A673 (cell line): ENCODE measurements around the gene ANO1. TPM values are rescaled to one million over a fixed set of nuclear protein-coding genes. Genes with fewer than 3 reads are reported as not detected.

Experiments
- BruUV-seq: library from RNA; stranded (reverse); fragments of 400-500 nt; replicated peaks from 2 replicates; lab custom pipeline; 2021; lab: Mats Ljungman, UMichigan
- CTCF ChIA-PET: fragments of 300-600 bp; sonication (Branson Sonifier 250); formaldehyde crosslinking; loops from one replicate; lab custom pipeline; 2022; ENCODE audit warnings: antibody characterized with exemption; lab: Charles Lee
- POLR2A ChIA-PET: fragments of 300-600 bp; sonication (Branson Sonifier 250); formaldehyde crosslinking; loops from one replicate; lab custom pipeline; 2022; ENCODE audit warnings: antibody characterized with exemption; ENCODE audit not compliant: low non-redundant PET; lab: Charles Lee
- DNase-seq: peaks from one replicate; pipeline ENCODE4 v3.0.0-alpha.2; 2015; ENCODE audit warnings: low spot score
- H3K27ac ChIP-seq: fragments of 200-600 bp; sonication (generic); 2 replicates; pipeline ENCODE4 v1.5.1; 2016; ENCODE audit warnings: mixed run types, low read depth, mild to moderate bottlenecking, mixed read lengths, antibody characterized with exemption, low read length; ENCODE audit not compliant: poor library complexity, severe bottlenecking
- H3K27me3 ChIP-seq: fragments of 200-600 bp; sonication (generic); replicated peaks from 2 replicates; pipeline ENCODE4 v1.6.1; 2017; ENCODE audit warnings: mixed run types, low read depth, mild to moderate bottlenecking, mixed read lengths, antibody characterized with exemption, low read length; ENCODE audit not compliant: insufficient read depth, poor library complexity
- H3K36me3 ChIP-seq: fragments of 200-600 bp; sonication (generic); 2 replicates; pipeline ENCODE4 v1.6.1; 2016; ENCODE audit warnings: mixed run types, mild to moderate bottlenecking, mixed read lengths, antibody characterized with exemption, low read length; ENCODE audit not compliant: insufficient read depth, poor library complexity, severe bottlenecking
- H3K4me1 ChIP-seq: fragments of 200-600 bp; sonication (generic); 2 replicates; pipeline ENCODE4 v1.6.1; 2017; ENCODE audit warnings: mixed run types, mild to moderate bottlenecking, mixed read lengths, antibody characterized with exemption, low read length; ENCODE audit not compliant: insufficient read depth, poor library complexity, severe bottlenecking
- H3K4me3 ChIP-seq: fragments of 200-600 bp; sonication (generic); 2 replicates; pipeline ENCODE4 v1.5.1; 2016; ENCODE audit warnings: low read depth, mixed run types, mild to moderate bottlenecking, mixed read lengths, low read length; ENCODE audit not compliant: poor library complexity, severe bottlenecking
- H3K9me3 ChIP-seq: fragments of 200-600 bp; sonication (generic); 2 replicates; pipeline ENCODE4 v1.6.1; 2016; ENCODE audit warnings: mixed run types, low read depth, mild to moderate bottlenecking, mixed read lengths, antibody characterized with exemption, low read length; ENCODE audit not compliant: poor library complexity, severe bottlenecking
- EZH2 ChIP-seq: fragments of 200-600 bp; sonication (generic); IDR thresholded peaks from 2 replicates; pipeline ENCODE4 v1.6.1; 2017; ENCODE audit warnings: borderline replicate concordance, low read depth, mild to moderate bottlenecking, mixed read lengths, antibody characterized with exemption, low read length; ENCODE audit not compliant: poor library complexity, severe bottlenecking
- intact Hi-C: fragments of 100-400 bp; cut with micrococcal nuclease; formaldehyde crosslinking; loops from one replicate; pipeline ENCODE4 v1.10.0; 2022; ENCODE audit not compliant: unreplicated experiment
- total RNA-seq: library from RNA; stranded (reverse); gene quantifications from 2 replicates; pipeline ENCODE4 v1.2.3, GENCODE V29; 2021
- TF ChIP-seq, protein P1 (sequence below): fragments of 300-800, 200-600 bp; sonication (generic); conservative IDR thresholded peaks from 2 replicates; pipeline ENCODE4 v1.5.1; 2017; ENCODE audit warnings: low read depth, mild to moderate bottlenecking, antibody characterized with exemption, low read length, moderate library complexity, mixed read lengths

Gene ANO1
- total RNA-seq, 1 experiment from 2014 or later: 0.90 TPM

DNA sequence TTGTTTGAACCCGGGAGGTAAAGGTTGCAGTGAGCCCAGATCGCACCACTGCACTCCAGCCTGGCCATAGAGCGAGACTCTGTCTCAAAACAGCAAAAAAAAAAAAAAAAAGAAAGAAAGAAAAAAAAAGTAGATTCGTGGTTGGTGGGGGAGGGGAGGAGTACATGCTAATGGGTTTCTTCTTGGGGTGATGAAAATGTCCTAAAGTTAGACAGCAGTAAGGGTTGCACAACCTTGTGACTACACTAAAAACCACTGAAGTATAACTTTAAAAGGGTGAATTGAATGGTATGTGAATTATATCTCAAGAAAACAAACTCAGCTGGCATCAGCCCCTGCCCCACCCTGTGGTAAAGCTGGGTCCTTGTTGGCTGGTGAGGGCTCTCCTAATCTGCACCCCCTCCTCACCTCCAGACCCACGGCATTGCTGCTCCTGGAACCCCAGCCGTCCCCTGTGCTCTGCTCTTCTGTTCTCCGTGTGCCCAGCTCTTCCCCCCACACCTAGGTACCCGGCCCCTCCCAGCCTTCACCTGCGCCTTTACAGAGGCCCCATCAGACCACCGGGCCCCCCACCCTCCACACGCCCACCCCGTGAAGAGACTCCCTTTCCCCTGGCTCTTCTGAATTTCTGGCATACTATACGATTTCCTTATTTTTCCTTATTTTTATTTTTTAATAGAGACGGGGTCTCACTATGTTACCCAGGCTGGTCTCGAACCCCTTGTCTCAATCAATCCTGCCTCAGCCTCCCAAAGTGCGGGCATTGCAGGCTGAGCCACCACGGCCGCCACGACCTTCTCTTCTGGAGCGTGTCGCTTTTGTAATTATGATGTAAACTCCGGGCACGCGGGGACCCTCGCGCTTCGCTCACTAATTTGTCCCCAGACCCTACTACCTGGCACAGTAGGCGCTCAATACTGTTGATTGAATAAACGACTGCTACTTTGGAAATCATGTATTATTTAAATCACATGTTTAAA is 124.1 kb downstream of the ANO1 start:
- peak overlapping the region; percentile 93 for H3K27ac ChIP-seq
- intact Hi-C loops: loop anchor here (5.0 kb wide), 1 partner anchor 65 kb away; no protein-coding TSS in a partner anchor
- peak overlapping the region; percentile 83 for H3K4me3 ChIP-seq
- TF ChIP-seq, protein P1, sequence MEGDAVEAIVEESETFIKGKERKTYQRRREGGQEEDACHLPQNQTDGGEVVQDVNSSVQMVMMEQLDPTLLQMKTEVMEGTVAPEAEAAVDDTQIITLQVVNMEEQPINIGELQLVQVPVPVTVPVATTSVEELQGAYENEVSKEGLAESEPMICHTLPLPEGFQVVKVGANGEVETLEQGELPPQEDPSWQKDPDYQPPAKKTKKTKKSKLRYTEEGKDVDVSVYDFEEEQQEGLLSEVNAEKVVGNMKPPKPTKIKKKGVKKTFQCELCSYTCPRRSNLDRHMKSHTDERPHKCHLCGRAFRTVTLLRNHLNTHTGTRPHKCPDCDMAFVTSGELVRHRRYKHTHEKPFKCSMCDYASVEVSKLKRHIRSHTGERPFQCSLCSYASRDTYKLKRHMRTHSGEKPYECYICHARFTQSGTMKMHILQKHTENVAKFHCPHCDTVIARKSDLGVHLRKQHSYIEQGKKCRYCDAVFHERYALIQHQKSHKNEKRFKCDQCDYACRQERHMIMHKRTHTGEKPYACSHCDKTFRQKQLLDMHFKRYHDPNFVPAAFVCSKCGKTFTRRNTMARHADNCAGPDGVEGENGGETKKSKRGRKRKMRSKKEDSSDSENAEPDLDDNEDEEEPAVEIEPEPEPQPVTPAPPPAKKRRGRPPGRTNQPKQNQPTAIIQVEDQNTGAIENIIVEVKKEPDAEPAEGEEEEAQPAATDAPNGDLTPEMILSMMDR: no peak
- no peak for TF ChIP-seq EZH2
- no peaks in the 10 kb centered on the region for H3K27me3 ChIP-seq
- ChIA-PET POLR2A (no interaction called here), CTCF (interaction anchor here (1.0 kb wide), 1 partner anchor 246 kb away, joined by 3 read pairs; no protein-coding TSS in a partner anchor)
- no peak for DNase-seq
- peaks cover 27% of the 10 kb centered on the region for H3K36me3 ChIP-seq
- BruUV-seq: no TSS peak
- peaks cover 10% of the 10 kb centered on the region for H3K4me1 ChIP-seq
- no peaks in the 10 kb centered on the region for H3K9me3 ChIP-seq

DNA sequence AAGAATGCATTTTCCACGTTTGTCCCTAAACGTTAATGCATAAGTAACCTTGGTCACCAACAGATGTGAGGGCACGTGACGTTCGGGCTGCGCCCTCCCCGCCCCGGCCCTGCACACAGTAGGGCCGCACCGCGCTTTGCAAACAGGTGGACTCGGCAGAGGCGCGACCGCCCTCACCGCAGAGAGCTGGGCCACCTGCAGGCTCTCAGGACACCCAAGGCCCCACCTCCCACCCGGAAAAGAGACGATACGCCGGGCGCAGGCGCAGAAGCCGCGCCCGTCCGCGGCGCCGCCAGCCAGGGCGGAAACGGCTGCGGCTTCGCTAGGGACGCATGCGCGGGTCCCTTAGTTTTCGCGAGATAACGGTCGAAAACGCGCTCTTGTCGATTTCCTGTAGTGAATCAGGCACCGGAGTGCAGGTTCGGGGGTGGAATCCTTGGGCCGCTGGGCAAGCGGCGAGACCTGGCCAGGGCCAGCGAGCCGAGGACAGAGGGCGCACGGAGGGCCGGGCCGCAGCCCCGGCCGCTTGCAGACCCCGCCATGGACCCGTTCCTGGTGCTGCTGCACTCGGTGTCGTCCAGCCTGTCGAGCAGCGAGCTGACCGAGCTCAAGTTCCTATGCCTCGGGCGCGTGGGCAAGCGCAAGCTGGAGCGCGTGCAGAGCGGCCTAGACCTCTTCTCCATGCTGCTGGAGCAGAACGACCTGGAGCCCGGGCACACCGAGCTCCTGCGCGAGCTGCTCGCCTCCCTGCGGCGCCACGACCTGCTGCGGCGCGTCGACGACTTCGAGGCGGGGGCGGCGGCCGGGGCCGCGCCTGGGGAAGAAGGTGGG is 125.0 kb downstream of the ANO1 start, which contains the start of gene FADD:
Gene FADD (plus strand): TSS at position 377 of the 831 bp plus-strand sequence. CDS start 164 bp downstream, at position 541.
- Histone ChIP-seq H3K4me3 (peak within 1 kb of the TSS; percentile 83), H3K27me3 (no peaks in the 10 kb centered on the region), H3K9me3 (no peaks in the 10 kb centered on the region), H3K27ac (peak within 1 kb of the TSS; percentile 93), H3K4me1 (peaks cover 10% of the 10 kb centered on the region), H3K36me3 (peaks cover 37% of the 10 kb centered on the region)
- CTCF ChIA-PET: interaction anchor here (0.5 to 1.0 kb wide), 2 partner anchors 247 to 287 kb away, joined by 3 to 10 read pairs; no protein-coding TSS in a partner anchor
- peak; percentile 97 for DNase-seq
- intact Hi-C loops: loop anchor here (5.0 kb wide), 1 partner anchor 64 kb away; no protein-coding TSS in a partner anchor
- no peak for TF ChIP-seq EZH2
- TF ChIP-seq, protein P1: no peak
- POLR2A ChIA-PET: no interaction called here
- no TSS peak for BruUV-seq

- Histone ChIP-seq H3K27me3 (no peaks in the 10 kb centered on the region), H3K27ac (peak overlapping the region; percentile 93), H3K4me1 (peaks cover 10% of the 10 kb centered on the region), H3K9me3 (no peaks in the 10 kb centered on the region), H3K36me3 (peaks cover 45% of the 10 kb centered on the region), H3K4me3 (peak overlapping the region; percentile 83)
- TSS peak; percentile 75 for BruUV-seq
- POLR2A ChIA-PET: no interaction called here
- CTCF ChIA-PET: interaction anchor here (0.5 kb wide), 1 partner anchor 288 kb away, joined by 10 read pairs; no protein-coding TSS in a partner anchor
- intact Hi-C loops: loop anchor here (5.0 kb wide), 1 partner anchor 63 kb away; no protein-coding TSS in a partner anchor
- peak; percentile 89 for DNase-seq
- TF ChIP-seq EZH2: no peak
- TF ChIP-seq, protein P1: no peak
These were observed 125.8 kb downstream of the ANO1 start for GRCh38 chr11:70203751-70204465.
